ENCODE measurements around the gene CCDC91.

Gene CCDC91

DNA sequence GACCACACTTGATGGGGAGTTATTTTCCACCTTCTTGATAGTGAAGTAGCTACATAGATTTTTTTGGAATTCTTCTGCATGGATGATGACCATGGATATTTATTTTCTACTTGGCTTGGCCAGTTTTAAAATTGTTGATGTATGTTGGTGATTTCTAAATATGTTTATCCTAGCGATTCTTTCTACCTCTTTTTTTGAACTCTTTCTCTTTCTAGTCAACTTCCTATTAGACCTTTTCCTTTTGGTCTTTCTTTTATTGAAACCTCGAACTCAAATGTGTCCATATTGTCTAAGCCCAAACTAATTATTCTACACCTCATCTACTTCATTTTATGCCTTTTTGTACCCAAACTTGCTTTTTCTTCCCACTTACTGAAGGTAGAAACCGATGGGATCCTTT lies 37.0 kb downstream of the CCDC91 start:
- no peak for TF ChIP-seq SNAI2 (CRISPR knock-in tag; IDR thresholded peaks at IDR 0.05)
- no peak for TF ChIP-seq TOX (CRISPR knock-in tag; IDR thresholded peaks at IDR 0.05; ENCODE audit: borderline replicate concordance)
- no peak for TF ChIP-seq ZNF565 (CRISPR knock-in tag; conservative IDR thresholded peaks at IDR 0.05; ENCODE audit: low read depth)
- TF ChIP-seq RARB (CRISPR knock-in tag; IDR thresholded peaks at IDR 0.05), result no peak
- TF ChIP-seq OSR1 (CRISPR knock-in tag; IDR thresholded peaks at IDR 0.05), result no peak
- no peak for TF ChIP-seq ZFP30 (CRISPR knock-in tag; IDR thresholded peaks at IDR 0.05)
- TF ChIP-seq GLIS3 (CRISPR knock-in tag; IDR thresholded peaks at IDR 0.05), result no peak
- no peak for TF ChIP-seq ISL1 (CRISPR knock-in tag; IDR thresholded peaks at IDR 0.05)
- TF ChIP-seq ARNTL (CRISPR knock-in tag; IDR thresholded peaks at IDR 0.05; ENCODE audit: borderline replicate concordance, low read depth), result no peak
- TF ChIP-seq, protein P1, sequence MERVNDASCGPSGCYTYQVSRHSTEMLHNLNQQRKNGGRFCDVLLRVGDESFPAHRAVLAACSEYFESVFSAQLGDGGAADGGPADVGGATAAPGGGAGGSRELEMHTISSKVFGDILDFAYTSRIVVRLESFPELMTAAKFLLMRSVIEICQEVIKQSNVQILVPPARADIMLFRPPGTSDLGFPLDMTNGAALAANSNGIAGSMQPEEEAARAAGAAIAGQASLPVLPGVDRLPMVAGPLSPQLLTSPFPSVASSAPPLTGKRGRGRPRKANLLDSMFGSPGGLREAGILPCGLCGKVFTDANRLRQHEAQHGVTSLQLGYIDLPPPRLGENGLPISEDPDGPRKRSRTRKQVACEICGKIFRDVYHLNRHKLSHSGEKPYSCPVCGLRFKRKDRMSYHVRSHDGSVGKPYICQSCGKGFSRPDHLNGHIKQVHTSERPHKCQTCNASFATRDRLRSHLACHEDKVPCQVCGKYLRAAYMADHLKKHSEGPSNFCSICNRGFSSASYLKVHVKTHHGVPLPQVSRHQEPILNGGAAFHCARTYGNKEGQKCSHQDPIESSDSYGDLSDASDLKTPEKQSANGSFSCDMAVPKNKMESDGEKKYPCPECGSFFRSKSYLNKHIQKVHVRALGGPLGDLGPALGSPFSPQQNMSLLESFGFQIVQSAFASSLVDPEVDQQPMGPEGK (CRISPR knock-in tag; IDR thresholded peaks at IDR 0.05; ENCODE audit: borderline replicate concordance), result no peak
- no peak for TF ChIP-seq TCF4 (CRISPR knock-in tag; IDR thresholded peaks at IDR 0.05; ENCODE audit: borderline replicate concordance)
- TF ChIP-seq, protein P2, sequence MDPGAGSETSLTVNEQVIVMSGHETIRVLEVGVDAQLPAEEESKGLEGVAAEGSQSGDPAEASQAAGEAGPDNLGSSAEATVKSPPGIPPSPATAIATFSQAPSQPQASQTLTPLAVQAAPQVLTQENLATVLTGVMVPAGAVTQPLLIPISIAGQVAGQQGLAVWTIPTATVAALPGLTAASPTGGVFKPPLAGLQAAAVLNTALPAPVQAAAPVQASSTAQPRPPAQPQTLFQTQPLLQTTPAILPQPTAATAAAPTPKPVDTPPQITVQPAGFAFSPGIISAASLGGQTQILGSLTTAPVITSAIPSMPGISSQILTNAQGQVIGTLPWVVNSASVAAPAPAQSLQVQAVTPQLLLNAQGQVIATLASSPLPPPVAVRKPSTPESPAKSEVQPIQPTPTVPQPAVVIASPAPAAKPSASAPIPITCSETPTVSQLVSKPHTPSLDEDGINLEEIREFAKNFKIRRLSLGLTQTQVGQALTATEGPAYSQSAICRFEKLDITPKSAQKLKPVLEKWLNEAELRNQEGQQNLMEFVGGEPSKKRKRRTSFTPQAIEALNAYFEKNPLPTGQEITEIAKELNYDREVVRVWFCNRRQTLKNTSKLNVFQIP (CRISPR knock-in tag; IDR thresholded peaks at IDR 0.05; ENCODE audit: borderline replicate concordance, low read depth), result no peak
- TF ChIP-seq, protein P3, sequence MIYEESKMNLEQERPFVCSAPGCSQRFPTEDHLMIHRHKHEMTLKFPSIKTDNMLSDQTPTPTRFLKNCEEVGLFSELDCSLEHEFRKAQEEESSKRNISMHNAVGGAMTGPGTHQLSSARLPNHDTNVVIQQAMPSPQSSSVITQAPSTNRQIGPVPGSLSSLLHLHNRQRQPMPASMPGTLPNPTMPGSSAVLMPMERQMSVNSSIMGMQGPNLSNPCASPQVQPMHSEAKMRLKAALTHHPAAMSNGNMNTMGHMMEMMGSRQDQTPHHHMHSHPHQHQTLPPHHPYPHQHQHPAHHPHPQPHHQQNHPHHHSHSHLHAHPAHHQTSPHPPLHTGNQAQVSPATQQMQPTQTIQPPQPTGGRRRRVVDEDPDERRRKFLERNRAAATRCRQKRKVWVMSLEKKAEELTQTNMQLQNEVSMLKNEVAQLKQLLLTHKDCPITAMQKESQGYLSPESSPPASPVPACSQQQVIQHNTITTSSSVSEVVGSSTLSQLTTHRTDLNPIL (CRISPR knock-in tag; IDR thresholded peaks at IDR 0.05; ENCODE audit: low read depth), result no peak
- TF ChIP-seq BACH2 (CRISPR knock-in tag; IDR thresholded peaks at IDR 0.05; ENCODE audit: borderline replicate concordance), result no peak
- no peak for TF ChIP-seq ESRRG (CRISPR knock-in tag; IDR thresholded peaks at IDR 0.05)
- no peak for TF ChIP-seq CSDC2 (CRISPR knock-in tag; IDR thresholded peaks at IDR 0.05)
- TF ChIP-seq ZFP3 (CRISPR knock-in tag; IDR thresholded peaks at IDR 0.05), result no peak
- no peak for TF ChIP-seq PPARA (CRISPR knock-in tag; IDR thresholded peaks at IDR 0.05; ENCODE audit: borderline replicate concordance)
- no peak for ATAC-seq

DNA sequence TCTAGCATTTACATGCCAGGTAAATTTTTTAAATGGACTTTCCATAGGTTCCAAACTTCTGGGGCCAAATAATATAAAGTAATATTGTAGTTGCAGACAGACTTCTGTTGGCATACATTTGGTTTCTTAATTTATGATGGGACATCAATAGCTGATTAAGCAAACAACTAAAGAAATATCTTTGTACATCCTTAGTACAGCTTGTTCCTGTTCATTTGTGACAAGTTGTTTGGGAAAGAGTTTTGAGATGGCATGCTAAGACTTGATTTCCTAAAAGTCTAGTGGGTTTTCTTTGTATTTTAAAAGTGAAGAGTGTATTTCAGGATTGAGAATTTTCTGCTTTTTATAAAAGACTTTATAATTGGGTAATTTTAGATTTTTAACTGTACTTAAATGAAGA lies 41.0 kb downstream of the CCDC91 start:
- ATAC-seq, result no peak
- TF ChIP-seq, protein P1 (CRISPR knock-in tag; IDR thresholded peaks at IDR 0.05; ENCODE audit: borderline replicate concordance), result no peak
- TF ChIP-seq TOX (CRISPR knock-in tag; IDR thresholded peaks at IDR 0.05; ENCODE audit: borderline replicate concordance), result no peak
- no peak for TF ChIP-seq ISL1 (CRISPR knock-in tag; IDR thresholded peaks at IDR 0.05)
- no peak for TF ChIP-seq ARNTL (CRISPR knock-in tag; IDR thresholded peaks at IDR 0.05; ENCODE audit: borderline replicate concordance, low read depth)
- TF ChIP-seq, protein P4, sequence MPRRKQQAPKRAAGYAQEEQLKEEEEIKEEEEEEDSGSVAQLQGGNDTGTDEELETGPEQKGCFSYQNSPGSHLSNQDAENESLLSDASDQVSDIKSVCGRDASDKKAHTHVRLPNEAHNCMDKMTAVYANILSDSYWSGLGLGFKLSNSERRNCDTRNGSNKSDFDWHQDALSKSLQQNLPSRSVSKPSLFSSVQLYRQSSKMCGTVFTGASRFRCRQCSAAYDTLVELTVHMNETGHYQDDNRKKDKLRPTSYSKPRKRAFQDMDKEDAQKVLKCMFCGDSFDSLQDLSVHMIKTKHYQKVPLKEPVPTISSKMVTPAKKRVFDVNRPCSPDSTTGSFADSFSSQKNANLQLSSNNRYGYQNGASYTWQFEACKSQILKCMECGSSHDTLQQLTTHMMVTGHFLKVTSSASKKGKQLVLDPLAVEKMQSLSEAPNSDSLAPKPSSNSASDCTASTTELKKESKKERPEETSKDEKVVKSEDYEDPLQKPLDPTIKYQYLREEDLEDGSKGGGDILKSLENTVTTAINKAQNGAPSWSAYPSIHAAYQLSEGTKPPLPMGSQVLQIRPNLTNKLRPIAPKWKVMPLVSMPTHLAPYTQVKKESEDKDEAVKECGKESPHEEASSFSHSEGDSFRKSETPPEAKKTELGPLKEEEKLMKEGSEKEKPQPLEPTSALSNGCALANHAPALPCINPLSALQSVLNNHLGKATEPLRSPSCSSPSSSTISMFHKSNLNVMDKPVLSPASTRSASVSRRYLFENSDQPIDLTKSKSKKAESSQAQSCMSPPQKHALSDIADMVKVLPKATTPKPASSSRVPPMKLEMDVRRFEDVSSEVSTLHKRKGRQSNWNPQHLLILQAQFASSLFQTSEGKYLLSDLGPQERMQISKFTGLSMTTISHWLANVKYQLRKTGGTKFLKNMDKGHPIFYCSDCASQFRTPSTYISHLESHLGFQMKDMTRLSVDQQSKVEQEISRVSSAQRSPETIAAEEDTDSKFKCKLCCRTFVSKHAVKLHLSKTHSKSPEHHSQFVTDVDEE (CRISPR knock-in tag; IDR thresholded peaks at IDR 0.05), result no peak
- TF ChIP-seq ZNF565 (CRISPR knock-in tag; conservative IDR thresholded peaks at IDR 0.05; ENCODE audit: low read depth), result no peak
- TF ChIP-seq ZNF8 (CRISPR knock-in tag; IDR thresholded peaks at IDR 0.05), result no peak
- no peak for TF ChIP-seq SNAI2 (CRISPR knock-in tag; IDR thresholded peaks at IDR 0.05)
- no peak for TF ChIP-seq TCF4 (CRISPR knock-in tag; IDR thresholded peaks at IDR 0.05; ENCODE audit: borderline replicate concordance)
- TF ChIP-seq GLIS3 (CRISPR knock-in tag; IDR thresholded peaks at IDR 0.05), result no peak
- TF ChIP-seq RARB (CRISPR knock-in tag; IDR thresholded peaks at IDR 0.05), result no peak

All from SK-N-SH treated with all-trans-retinoic acid at 6 μM for 48 hours (cell line).